Adipocyte (in vitro differentiated cells): Measurements from ENCODE around the gene PRSS53.

Source experiments
- DNase-seq: peaks from one replicate; pipeline ENCODE4 v3.0.0-alpha.2; 2015; ENCODE audit warnings: low read depth
- H3K27me3 ChIP-seq: replicated peaks from 2 replicates; pipeline ENCODE4 v1.7.0; 2013; ENCODE audit warnings: mild to moderate bottlenecking, low read length, moderate library complexity; ENCODE audit not compliant: control insufficient read depth, insufficient read depth
- H3K36me3 ChIP-seq: 2 replicates; pipeline ENCODE4 v1.7.0; 2013; ENCODE audit warnings: low read length, mild to moderate bottlenecking, moderate library complexity; ENCODE audit not compliant: control insufficient read depth, insufficient read depth, severe bottlenecking
- H3K4me1 ChIP-seq: 2 replicates; pipeline ENCODE4 v1.7.0; 2013; ENCODE audit warnings: mild to moderate bottlenecking, low read length, moderate library complexity; ENCODE audit not compliant: control insufficient read depth, insufficient read depth
- H3K4me3 ChIP-seq: 2 replicates; pipeline ENCODE4 v1.7.0; 2013; ENCODE audit warnings: mild to moderate bottlenecking, low read length, moderate library complexity
- H3K9ac ChIP-seq: 2 replicates; pipeline ENCODE4 v1.7.0; 2013; ENCODE audit warnings: mild to moderate bottlenecking, low read length, moderate library complexity
- H3K9me3 ChIP-seq: 2 replicates; pipeline ENCODE4 v1.7.0; 2013; ENCODE audit warnings: mild to moderate bottlenecking, low read length, moderate library complexity; ENCODE audit not compliant: control insufficient read depth

Gene PRSS53

DNA sequence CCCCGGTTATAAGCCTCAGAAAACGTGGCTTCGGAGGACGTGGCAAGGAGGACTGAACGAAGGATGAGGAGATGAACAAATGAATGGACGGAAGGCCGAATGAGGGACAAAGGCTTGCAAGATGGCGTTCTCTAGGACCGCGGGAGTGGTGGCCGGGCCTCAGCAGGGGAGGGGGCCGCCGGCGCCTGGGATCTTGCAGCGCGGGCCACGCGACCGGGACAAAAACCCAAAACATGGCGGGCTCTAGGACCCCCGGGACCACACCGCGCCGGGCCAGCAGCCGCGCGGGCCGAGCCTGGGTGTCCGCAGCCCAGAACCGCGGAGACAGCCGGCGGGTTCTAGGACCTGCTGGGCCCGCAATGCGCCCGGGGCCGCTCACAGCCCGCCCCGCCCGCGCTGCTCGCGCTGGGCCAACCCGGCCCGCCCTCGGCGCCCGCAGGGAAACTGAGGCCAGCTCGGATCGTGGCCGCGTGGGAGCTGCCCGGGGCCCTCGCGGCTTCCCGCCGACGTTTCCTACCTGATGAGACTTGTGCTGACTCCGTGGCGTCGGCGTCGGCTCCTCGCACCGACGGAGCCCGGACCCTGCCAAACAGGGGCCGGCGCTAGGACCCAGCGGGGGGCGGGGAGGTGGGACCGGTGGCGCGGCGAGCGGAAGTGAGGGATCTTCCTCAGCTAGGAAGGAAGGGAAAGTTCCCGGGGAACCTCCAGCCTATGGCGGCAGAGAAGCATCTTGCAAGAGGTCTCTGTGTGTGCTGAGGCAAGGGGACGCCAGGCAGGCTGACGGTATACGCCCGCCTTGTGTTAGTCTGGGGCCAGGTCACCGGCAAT lies 15.4 kb downstream of the PRSS53 start:
- peak; percentile 97 for DNase-seq
- Histone ChIP-seq H3K9ac (peak overlapping the region; percentile 97), H3K4me1 (peaks cover 13% of the 10 kb centered on the region), H3K4me3 (peak overlapping the region; percentile 99), H3K9me3 (no peaks in the 10 kb centered on the region), H3K36me3 (peaks cover 20% of the 10 kb centered on the region), H3K27me3 (no peaks in the 10 kb centered on the region)

DNA sequence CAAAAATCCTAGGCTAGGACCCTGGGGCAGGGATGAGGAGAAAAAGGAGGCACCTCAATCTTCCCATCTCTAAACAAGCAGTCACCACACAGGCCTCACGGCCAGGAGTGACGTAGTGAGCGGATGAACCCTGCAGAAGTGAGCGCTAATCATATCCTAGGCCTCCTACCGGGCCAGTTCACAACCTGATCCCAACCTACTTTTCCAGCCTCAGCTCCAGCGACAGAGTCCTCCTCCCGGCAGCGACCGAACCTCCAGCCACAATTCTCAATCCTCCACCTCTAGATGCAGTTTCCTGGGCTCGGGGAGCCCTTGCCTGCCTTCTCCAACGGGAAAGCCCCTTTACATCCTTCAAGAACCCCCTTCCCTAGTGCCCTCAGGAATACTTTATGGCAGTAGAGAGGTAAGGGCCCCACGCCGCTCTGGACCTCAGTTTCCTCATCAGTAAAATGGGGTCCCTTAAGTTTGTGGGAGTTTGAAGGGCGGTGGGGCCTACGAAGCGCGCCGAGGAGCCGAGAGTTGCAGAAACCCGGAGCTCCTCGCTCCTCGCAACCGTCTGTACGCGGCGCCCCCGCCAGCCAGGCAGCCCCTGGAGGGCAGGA lies 16.1 kb downstream of the PRSS53 start:
- Histone ChIP-seq H3K9ac (peak overlapping the region; percentile 97), H3K9me3 (no peaks in the 10 kb centered on the region), H3K36me3 (peaks cover 13% of the 10 kb centered on the region), H3K27me3 (no peaks in the 10 kb centered on the region), H3K4me1 (peaks cover 13% of the 10 kb centered on the region), H3K4me3 (peak overlapping the region; percentile 99)
- peak; percentile 48 for DNase-seq

DNA sequence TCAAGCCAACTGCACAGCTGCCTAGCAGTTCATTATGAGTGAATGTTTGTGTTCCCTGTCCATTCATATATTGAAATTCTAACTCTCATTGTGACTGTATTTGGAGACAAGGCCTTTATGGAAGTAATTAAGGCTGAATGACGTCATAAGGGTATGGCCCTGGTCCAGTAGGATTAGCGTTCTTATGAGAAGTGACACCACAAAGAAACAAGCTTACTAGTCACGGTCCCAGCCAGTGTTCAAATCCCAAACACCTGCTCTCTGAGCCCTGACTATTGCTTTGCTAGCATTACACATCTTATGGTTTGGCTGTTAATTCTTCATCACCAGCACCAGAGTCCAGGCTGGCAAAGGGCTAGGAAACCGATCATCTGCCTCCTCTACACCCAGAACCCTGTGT lies 16.9 kb downstream of the PRSS53 start:
- Histone ChIP-seq H3K27me3 (no peaks in the 10 kb centered on the region), H3K36me3 (peaks cover 5% of the 10 kb centered on the region), H3K9me3 (no peaks in the 10 kb centered on the region), H3K9ac (peak overlapping the region; percentile 97), H3K4me1 (peaks cover 13% of the 10 kb centered on the region), H3K4me3 (peak overlapping the region; percentile 99)
- DNase-seq = peak; percentile 77

DNA sequence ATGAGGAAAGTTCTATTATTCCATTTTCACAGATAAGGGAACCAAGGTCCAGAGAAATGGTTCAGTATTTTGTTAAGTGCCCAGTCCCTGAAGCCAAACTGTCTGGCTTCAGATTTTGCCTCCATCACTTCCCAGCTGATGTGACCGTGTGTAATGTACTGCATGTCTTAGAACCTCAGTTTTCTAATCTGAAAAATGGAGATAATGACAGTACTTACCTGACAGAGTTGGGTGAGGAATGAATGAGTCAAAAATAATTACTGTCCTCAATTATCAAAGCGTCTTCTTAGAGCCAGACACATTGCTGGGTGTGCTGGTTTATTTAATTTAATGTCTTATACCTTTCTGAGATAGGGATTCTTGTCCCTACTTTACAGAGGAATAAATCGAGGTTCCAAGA lies 21.4 kb downstream of the PRSS53 start:
- Histone ChIP-seq H3K4me3 (no peak overlapping the region), H3K9ac (no peak overlapping the region), H3K4me1 (peaks cover 26% of the 10 kb centered on the region), H3K36me3 (peaks cover 11% of the 10 kb centered on the region), H3K27me3 (no peaks in the 10 kb centered on the region), H3K9me3 (no peaks in the 10 kb centered on the region)
- no peak for DNase-seq

DNA sequence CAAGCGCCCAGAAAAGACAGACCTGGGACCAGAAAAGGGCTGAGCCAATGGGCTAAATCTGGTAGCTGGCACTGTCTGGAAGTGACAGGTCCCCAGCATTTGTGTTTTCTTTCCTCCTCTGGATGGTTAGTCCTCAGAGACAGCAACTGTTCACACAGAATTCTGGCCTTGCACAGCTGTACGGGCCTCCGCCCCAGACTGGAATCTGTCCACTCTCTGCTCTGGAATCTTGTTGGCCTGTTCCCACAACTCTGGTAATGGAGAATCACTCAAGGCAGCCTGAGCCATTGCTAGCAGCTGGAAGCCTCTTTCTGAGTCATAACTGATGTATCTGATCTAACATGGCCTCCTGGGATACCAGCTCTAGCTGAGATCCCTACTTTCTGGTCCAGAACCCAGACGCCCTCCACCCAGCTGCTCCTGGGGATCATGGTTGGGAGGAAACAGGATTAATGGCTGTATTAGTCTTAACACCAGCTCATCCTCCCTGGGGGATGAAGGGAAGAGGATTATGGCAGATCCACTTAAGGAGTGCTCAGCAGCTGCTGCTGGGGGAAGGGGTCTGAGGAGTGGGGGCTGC lies 23.8 kb downstream of the PRSS53 start:
- H3K4me3 ChIP-seq = peak overlapping the region; percentile 49
- peaks cover 31% of the 10 kb centered on the region for H3K36me3 ChIP-seq
- peak; percentile 96 for DNase-seq

DNA sequence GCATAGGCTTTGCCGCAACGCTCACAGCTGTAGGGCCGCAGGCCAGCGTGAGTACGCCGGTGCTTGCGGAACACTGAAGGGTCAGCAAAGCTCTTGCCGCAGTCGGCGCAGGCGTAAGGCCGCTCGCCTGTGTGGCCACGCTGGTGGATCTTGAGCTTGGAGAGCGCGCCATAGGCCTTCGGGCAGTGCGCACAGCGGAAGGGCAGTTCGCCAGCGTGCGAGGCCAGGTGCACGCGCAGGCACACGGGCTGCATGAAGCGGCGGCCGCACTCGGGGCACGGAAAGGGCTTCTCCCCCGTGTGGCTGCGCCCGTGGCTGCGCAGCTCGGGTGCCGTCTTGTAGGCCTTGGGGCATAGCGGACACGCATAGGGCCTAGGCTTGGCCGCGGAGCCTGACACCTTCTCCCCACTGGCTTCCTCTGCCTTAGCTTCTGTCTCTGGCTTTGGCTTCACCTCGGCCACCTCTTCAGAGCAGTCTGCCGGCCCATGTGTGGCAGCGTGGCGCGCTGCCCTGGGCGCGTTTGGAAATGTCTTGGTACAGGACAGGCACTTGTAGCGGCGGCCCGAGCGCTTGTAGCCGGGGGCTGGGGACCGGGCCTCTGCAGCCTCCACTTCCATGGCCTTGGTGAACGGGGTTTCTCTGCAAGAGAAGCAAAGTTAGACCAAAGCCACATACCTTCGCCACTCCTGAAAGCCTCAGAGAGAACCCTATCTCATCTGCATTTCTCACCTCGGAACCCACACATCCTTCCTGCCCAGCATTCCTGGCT lies 24.7 kb downstream of the PRSS53 start:
- no peaks in the 10 kb centered on the region for H3K27me3 ChIP-seq
- DNase-seq = no peak
- no peaks in the 10 kb centered on the region for H3K9me3 ChIP-seq
- peak overlapping the region; percentile 63 for H3K9ac ChIP-seq
- peak overlapping the region; percentile 49 for H3K4me3 ChIP-seq
- peaks cover 17% of the 10 kb centered on the region for H3K4me1 ChIP-seq
- peaks cover 31% of the 10 kb centered on the region for H3K36me3 ChIP-seq

More for the DNA sequence above, 23.8 kb downstream of the PRSS53 start:
- no peaks in the 10 kb centered on the region for H3K9me3 ChIP-seq
- H3K4me1 ChIP-seq = peaks cover 17% of the 10 kb centered on the region
- H3K27me3 ChIP-seq = no peaks in the 10 kb centered on the region
- peak overlapping the region; percentile 63 for H3K9ac ChIP-seq

DNA sequence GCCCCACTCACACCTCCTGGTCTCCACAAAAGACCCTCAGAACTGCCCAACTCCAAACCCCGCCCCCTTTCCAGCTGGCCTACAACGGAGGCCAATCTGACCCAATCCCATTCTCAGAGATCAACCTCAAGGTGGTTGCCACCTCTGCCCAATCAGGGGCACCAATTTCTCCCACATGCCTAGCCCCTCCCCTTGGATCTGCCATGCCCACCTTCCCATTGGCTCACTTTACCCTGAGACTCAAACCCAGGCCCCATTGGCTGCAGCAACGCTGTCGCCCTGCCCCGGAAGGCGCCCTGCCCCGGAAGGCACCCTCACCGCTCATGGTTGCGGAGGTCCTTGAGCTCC lies 25.3 kb downstream of the PRSS53 start:
- Histone ChIP-seq H3K27me3 (no peaks in the 10 kb centered on the region), H3K4me3 (no peak overlapping the region), H3K36me3 (peaks cover 31% of the 10 kb centered on the region), H3K9ac (peak overlapping the region; percentile 2), H3K4me1 (peaks cover 17% of the 10 kb centered on the region), H3K9me3 (no peaks in the 10 kb centered on the region)
- no peak for DNase-seq

DNA sequence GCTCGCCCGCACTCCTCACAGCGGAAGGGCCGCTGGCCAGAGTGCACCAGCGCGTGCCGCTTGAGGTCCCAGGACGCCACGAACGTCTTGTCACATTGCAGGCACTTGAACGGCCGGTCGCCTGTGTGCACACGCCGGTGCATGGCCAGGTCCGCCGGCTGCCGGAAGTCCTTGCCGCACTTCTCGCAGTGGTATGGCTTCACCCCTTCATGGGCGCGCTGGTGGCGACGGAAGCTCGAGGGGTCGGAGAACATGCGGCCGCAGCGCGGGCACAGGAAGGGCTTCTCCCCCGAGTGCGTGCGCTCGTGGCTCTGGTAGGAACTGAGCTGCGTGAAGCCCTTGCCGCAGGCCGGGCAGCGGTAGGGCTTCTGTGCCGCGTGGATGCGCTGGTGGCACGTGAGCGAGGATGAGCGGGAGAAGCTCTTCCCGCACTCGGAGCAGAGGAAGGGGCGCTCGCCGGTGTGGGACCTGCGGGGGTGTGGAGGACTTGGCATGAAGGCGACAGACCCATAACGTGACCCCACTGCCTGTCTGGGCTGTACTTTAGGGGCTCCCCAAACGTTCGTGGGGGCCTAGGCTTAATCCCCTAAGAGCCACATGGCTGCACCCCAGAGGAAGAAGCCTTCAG lies 26.8 kb downstream of the PRSS53 start:
- Histone ChIP-seq H3K27me3 (no peaks in the 10 kb centered on the region), H3K4me3 (no peak overlapping the region), H3K4me1 (peaks cover 17% of the 10 kb centered on the region), H3K9me3 (no peaks in the 10 kb centered on the region), H3K9ac (no peak overlapping the region), H3K36me3 (peaks cover 34% of the 10 kb centered on the region)
- DNase-seq = no peak

DNA sequence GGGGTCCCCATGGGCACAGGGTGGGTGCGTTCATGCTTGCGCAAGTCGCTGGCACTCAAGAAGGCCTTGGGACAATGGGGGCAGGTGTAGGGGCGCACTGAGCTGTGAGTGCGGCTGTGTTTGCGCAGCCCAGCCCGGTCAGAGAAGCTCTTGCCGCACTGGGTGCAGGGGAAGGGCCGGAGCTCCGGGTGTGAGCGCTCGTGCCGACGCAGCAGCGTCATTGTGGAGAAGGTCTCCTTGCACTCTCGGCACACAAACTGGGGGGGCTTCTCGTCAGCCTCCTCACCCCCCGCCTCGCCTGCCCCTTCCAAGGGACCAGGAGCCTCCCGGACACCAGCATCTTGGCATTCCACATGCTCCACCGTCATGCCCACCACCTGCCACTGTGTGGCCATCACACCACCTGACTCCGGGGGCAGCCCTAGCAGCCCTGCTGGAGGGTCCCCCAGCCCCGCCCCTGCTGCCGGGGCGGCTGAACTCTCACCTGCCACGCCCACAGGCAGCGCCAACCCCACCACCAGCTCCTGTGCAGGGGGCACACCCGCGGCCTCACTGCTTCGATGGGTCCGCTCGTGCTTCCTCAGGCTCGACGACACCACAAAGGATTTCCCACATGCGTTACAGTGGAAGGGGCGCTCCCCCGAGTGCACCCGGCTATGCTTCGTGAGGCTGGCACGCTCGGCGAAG lies 27.5 kb downstream of the PRSS53 start:
- Histone ChIP-seq H3K4me3 (no peak overlapping the region), H3K27me3 (no peaks in the 10 kb centered on the region), H3K4me1 (peaks cover 17% of the 10 kb centered on the region), H3K9me3 (no peaks in the 10 kb centered on the region), H3K9ac (no peak overlapping the region), H3K36me3 (peaks cover 34% of the 10 kb centered on the region)
- no peak for DNase-seq

DNA sequence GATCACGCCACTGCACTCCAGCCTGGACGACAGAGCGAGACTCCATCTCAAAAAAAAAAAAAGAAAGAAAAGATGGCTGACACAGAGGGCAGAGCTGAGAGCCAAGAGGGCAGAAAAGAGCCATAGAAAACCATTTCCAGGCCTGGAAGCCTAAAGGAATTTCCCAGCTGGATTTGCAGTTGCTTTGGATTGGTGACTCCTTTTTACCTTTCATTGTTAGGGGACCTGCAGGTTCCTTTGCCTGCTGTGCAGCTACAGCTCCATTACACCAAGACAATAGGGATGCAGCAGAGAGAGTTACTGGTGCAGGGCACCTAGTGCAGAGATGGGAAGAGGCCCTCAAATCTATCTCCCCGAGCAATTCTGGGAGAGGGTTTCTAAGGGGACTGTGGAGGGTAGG lies 33.1 kb downstream of the PRSS53 start:
- Histone ChIP-seq H3K4me1 (peaks cover 12% of the 10 kb centered on the region), H3K9me3 (no peaks in the 10 kb centered on the region), H3K36me3 (peaks cover 7% of the 10 kb centered on the region), H3K27me3 (no peaks in the 10 kb centered on the region), H3K4me3 (no peak overlapping the region), H3K9ac (no peak overlapping the region)
- no peak for DNase-seq
